Measurements from ENCODE around the gene CFAP20DC.

Gene CFAP20DC

DNA sequence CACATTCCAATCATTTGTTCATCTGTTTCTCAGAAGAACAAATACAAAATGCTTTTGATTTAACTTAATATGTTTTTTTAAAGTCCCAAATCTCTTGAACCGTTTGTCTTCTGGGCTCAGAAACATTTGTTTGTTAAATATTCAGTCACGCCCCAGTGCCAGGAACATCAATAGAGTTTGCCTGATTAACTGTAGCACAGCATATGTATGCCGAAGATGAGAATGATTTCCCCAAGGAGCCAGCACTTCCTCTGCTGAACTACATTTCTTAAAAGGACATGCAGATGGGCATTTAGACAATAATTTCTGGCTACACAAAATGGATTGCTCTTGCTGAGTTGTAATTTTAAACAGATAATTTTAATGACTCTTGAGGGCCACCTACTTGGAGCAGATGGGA, 191.7 kb downstream of the CFAP20DC start (continued):
- TF ChIP-seq, protein P1, sequence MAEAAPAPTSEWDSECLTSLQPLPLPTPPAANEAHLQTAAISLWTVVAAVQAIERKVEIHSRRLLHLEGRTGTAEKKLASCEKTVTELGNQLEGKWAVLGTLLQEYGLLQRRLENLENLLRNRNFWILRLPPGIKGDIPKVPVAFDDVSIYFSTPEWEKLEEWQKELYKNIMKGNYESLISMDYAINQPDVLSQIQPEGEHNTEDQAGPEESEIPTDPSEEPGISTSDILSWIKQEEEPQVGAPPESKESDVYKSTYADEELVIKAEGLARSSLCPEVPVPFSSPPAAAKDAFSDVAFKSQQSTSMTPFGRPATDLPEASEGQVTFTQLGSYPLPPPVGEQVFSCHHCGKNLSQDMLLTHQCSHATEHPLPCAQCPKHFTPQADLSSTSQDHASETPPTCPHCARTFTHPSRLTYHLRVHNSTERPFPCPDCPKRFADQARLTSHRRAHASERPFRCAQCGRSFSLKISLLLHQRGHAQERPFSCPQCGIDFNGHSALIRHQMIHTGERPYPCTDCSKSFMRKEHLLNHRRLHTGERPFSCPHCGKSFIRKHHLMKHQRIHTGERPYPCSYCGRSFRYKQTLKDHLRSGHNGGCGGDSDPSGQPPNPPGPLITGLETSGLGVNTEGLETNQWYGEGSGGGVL (tag by site-specific recombination; IDR thresholded peaks at IDR 0.05) = no peak

DNA sequence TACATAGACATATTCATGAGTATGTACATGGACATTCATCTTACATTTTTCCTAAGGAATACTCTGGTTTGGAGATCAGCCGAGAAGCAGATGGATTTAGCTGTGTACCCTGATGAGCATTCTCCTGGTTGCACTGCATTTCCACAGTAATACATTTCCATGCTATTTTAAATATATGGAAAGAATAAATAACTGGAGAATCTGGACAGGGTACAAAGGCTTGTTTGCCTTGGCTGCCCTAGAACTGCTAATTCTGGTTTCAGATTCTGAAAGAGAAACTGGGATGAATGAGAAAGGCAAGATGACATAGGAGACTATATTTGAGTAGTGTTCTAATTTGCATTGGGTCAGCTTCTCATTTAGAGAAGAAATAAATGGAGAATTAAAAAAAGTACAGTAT, 192.4 kb downstream of the CFAP20DC start:
- Histone ChIP-seq H3K27ac (ENCODE audit: extremely low read depth, low read depth, low read length) (no peak overlapping the region), H3K9me3 (ENCODE audit: control insufficient read depth, insufficient read depth, low read depth, low read length) (no peaks in the 10 kb centered on the region), H3K4me1 (ENCODE audit: control insufficient read depth, insufficient read depth, low read length) (no peaks in the 10 kb centered on the region), H3K4me3 (ENCODE audit: low read depth, low read length) (no peak overlapping the region), H3K36me3 (ENCODE audit: control insufficient read depth in 2 of 2, insufficient read depth in 1 of 2, low read length in 2 of 2) (no peaks in the 10 kb centered on the region)
- TF ChIP-seq ZNF292 (tag by site-specific recombination; IDR thresholded peaks at IDR 0.05; ENCODE audit: borderline replicate concordance, low read depth) (no peak), TRIM28 (IDR thresholded peaks at IDR 0.05; ENCODE audit: borderline replicate concordance, low read length) (no peak), ZBTB1 (tag by site-specific recombination; IDR thresholded peaks at IDR 0.05) (no peak), HOXC10 (CRISPR knock-in tag; IDR thresholded peaks at IDR 0.05) (no peak), ZNF175 (tag by site-specific recombination; IDR thresholded peaks at IDR 0.05) (no peak), ZNF350 (tag by site-specific recombination; IDR thresholded peaks at IDR 0.05) (no peak), MYNN (tag by site-specific recombination; IDR thresholded peaks at IDR 0.05; ENCODE audit: borderline replicate concordance) (no peak), ZNF423 (tag by site-specific recombination; IDR thresholded peaks at IDR 0.05) (no peak), ZNF239 (tag by site-specific recombination; IDR thresholded peaks at IDR 0.05) (no peak), ZNF274 (IDR thresholded peaks at IDR 0.05; ENCODE audit: low read length) (no peak), ZNF274 (tag by site-specific recombination; IDR thresholded peaks at IDR 0.05; ENCODE audit: borderline replicate concordance) (no peak), MZF1 (tag by site-specific recombination; IDR thresholded peaks at IDR 0.05; ENCODE audit: borderline replicate concordance) (no peak), ZNF324 (tag by site-specific recombination; IDR thresholded peaks at IDR 0.05) (no peak)
- TF ChIP-seq, protein P2, sequence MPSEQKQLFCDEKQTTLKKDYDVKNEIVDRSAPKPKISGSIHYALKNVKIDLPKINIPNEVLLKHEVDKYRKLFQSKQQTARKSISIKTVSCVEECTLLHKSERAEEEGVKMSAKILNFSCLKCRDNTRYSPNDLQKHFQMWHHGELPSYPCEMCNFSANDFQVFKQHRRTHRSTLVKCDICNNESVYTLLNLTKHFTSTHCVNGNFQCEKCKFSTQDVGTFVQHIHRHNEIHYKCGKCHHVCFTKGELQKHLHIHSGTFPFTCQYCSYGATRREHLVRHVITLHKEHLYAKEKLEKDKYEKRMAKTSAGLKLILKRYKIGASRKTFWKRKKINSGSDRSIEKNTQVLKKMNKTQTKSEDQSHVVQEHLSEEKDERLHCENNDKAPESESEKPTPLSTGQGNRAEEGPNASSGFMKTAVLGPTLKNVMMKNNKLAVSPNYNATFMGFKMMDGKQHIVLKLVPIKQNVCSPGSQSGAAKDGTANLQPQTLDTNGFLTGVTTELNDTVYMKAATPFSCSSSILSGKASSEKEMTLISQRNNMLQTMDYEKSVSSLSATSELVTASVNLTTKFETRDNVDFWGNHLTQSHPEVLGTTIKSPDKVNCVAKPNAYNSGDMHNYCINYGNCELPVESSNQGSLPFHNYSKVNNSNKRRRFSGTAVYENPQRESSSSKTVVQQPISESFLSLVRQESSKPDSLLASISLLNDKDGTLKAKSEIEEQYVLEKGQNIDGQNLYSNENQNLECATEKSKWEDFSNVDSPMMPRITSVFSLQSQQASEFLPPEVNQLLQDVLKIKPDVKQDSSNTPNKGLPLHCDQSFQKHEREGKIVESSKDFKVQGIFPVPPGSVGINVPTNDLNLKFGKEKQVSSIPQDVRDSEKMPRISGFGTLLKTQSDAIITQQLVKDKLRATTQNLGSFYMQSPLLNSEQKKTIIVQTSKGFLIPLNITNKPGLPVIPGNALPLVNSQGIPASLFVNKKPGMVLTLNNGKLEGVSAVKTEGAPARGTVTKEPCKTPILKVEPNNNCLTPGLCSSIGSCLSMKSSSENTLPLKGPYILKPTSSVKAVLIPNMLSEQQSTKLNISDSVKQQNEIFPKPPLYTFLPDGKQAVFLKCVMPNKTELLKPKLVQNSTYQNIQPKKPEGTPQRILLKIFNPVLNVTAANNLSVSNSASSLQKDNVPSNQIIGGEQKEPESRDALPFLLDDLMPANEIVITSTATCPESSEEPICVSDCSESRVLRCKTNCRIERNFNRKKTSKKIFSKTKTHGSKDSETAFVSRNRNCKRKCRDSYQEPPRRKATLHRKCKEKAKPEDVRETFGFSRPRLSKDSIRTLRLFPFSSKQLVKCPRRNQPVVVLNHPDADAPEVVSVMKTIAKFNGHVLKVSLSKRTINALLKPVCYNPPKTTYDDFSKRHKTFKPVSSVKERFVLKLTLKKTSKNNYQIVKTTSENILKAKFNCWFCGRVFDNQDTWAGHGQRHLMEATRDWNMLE (tag by site-specific recombination; conservative IDR thresholded peaks at IDR 0.05; ENCODE audit: low read depth) = no peak
- TF ChIP-seq, protein P3, sequence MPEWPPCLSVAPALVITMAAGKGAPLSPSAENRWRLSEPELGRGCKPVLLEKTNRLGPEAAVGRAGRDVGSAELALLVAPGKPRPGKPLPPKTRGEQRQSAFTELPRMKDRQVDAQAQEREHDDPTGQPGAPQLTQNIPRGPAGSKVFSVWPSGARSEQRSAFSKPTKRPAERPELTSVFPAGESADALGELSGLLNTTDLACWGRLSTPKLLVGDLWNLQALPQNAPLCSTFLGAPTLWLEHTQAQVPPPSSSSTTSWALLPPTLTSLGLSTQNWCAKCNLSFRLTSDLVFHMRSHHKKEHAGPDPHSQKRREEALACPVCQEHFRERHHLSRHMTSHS (tag by site-specific recombination; IDR thresholded peaks at IDR 0.05) = no peak
- TF ChIP-seq, protein P4, sequence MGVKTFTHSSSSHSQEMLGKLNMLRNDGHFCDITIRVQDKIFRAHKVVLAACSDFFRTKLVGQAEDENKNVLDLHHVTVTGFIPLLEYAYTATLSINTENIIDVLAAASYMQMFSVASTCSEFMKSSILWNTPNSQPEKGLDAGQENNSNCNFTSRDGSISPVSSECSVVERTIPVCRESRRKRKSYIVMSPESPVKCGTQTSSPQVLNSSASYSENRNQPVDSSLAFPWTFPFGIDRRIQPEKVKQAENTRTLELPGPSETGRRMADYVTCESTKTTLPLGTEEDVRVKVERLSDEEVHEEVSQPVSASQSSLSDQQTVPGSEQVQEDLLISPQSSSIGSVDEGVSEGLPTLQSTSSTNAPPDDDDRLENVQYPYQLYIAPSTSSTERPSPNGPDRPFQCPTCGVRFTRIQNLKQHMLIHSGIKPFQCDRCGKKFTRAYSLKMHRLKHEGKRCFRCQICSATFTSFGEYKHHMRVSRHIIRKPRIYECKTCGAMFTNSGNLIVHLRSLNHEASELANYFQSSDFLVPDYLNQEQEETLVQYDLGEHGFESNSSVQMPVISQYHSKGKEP (tag by site-specific recombination; IDR thresholded peaks at IDR 0.05) = no peak
- TF ChIP-seq, protein P5, sequence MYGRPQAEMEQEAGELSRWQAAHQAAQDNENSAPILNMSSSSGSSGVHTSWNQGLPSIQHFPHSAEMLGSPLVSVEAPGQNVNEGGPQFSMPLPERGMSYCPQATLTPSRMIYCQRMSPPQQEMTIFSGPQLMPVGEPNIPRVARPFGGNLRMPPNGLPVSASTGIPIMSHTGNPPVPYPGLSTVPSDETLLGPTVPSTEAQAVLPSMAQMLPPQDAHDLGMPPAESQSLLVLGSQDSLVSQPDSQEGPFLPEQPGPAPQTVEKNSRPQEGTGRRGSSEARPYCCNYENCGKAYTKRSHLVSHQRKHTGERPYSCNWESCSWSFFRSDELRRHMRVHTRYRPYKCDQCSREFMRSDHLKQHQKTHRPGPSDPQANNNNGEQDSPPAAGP (tag by site-specific recombination; IDR thresholded peaks at IDR 0.05) = no peak
- ChIA-PET POLR2A (no interaction called here), CTCF (no interaction called here)

All from HEK293 (cell line).